NOMO-1 treated with dmso at 0.1 percent for 144 hours (cell line): ENCODE results near the gene ZNF488.

ENCODE experiments used
- DNase-seq: peaks from one replicate; lab custom pipeline; 2025; ENCODE audit not compliant: unreplicated experiment; lab: John Stamatoyannopoulos, UW

ZNF488 gene

GRCh38 chr10:47332371-47332770, 51.7 kb downstream of the ZNF488 start:
- DNase-seq = no peak

- no peak for DNase-seq
Measured at GRCh38 chr10:47331954-47332353, 52.1 kb downstream of the ZNF488 start.

GRCh38 chr10:47331491-47331890, 52.6 kb downstream of the ZNF488 start:
- no peak for DNase-seq

- DNase-seq = no peak
Measured at GRCh38 chr10:47330804-47331203, 53.3 kb downstream of the ZNF488 start.

- no peak for DNase-seq
Measured at GRCh38 chr10:47330366-47330765, 53.7 kb downstream of the ZNF488 start.

- DNase-seq = no peak
Measured at GRCh38 chr10:47329855-47330254, 54.2 kb downstream of the ZNF488 start.

- no peak for DNase-seq
Measured at GRCh38 chr10:47326927-47327330, 57.2 kb downstream of the ZNF488 start.

- no peak for DNase-seq
Measured at GRCh38 chr10:47326306-47326926, 57.7 kb downstream of the ZNF488 start.

GRCh38 chr10:47325303-47326291, 58.5 kb downstream of the ZNF488 start:
- DNase-seq = no peak

- no peak for DNase-seq
Measured at GRCh38 chr10:47323636-47324296, 60.3 kb downstream of the ZNF488 start.

GRCh38 chr10:47323087-47323486, 61.0 kb downstream of the ZNF488 start:
- DNase-seq = no peak

GRCh38 chr10:47322300-47323061, 61.6 kb downstream of the ZNF488 start, which contains the start of gene GDF2:
Gene GDF2 (plus strand): TSS chr10:47322454. CDS start chr10:47322669, 215 bp downstream.
- DNase-seq = no peak

- DNase-seq = no peak
Measured at GRCh38 chr10:47321521-47322195, 62.4 kb downstream of the ZNF488 start.

- DNase-seq = no peak
Measured at GRCh38 chr10:47320812-47321211, 63.3 kb downstream of the ZNF488 start.

- DNase-seq = no peak
Measured at GRCh38 chr10:47319784-47320183, 64.3 kb downstream of the ZNF488 start.

GRCh38 chr10:47318706-47319105, 65.4 kb downstream of the ZNF488 start:
- no peak for DNase-seq

- no peak for DNase-seq
Measured at GRCh38 chr10:47317251-47317650, 66.8 kb downstream of the ZNF488 start.

- no peak for DNase-seq
Measured at GRCh38 chr10:47316131-47316530, 68.0 kb downstream of the ZNF488 start.
